Stimulated activated CD4-positive, alpha-beta T cell treated with anti-CD3 and anti-CD28 coated beads, Interleukin-12 subunit alpha, Interleukin-12 subunit beta, amount 100 ng/mL, for 4 hours (primary cell): Measurements from ENCODE around the gene ZNF469.
"Not testable (repeated sequence)": the region's sequence is repeated elsewhere in the genome, so short reads cannot be mapped to it uniquely, and the experiment has no call there.

Experiments
- DNase-seq: peaks from one replicate; pipeline ENCODE4 v3.0.0-alpha.2; 2020

ZNF469 gene

DNA sequence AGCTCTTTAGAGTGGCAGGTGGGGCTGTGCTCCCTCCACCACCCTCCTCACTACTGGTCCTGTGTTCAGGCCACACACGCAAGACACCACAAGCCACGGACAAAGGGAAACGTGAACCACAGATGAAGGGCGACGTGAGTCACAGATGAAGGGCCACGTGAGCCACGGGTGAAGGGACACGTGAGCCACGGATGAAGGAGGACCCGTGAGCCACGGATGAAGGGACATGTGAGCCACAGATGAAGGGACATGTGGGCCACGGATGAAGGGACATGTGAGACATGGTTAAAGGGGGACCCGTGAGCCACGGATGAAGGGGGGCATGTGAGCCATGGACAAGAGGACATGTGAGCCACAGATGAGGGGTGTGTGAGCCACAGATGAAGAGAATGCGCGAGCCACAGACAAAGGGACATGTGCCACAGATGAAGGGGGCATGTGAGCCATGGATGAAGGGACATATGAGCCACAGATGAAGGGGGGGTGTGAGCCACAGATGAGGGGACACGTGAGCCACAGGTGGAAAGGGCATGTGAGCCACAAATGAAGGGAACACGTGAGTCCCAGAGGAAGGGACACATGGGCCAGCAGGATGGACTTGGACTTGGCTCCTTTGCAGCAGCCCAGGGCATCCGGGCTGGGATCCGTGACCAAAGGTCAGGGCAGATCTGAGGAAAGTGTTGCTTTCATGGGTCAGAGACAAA lies 15.6 kb downstream of the ZNF469 start:
- DNase-seq, result no peak

DNA sequence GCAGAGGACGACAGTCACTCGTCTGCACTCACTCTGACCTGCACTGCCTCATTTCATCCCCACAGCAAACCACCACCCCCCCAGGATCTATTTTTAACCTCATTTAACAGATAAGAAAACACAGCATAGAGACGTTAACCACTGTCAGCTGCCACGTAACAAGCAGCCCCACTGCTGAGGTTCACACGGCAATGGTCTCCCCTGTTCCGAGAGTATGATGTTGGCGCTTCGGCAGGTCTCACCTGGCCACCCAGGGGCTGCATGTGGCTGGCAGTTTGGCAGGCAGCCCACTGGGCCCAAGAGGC lies 16.1 kb downstream of the ZNF469 start:
- DNase-seq, result no peak

DNA sequence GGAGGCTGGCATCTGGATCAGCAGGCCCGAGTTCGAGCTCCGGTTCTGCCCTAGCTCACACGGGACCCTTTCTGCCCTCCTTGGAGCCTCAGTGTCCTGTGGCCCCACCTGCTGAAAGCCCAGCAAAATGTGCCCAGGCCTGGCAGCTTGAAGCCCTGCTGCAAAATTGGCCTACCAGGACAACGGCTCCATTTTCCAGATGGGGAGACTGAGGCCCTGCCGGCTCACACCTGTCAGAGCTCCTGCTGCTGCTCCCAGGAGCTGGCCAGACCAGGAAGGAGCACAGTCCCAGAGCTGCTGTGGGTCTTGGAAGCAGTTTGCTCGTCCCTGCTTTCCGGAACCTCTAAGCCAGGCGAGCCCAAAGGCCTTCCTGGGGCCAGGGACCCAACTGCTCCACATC lies 17.4 kb downstream of the ZNF469 start:
- DNase-seq, result no peak

DNA sequence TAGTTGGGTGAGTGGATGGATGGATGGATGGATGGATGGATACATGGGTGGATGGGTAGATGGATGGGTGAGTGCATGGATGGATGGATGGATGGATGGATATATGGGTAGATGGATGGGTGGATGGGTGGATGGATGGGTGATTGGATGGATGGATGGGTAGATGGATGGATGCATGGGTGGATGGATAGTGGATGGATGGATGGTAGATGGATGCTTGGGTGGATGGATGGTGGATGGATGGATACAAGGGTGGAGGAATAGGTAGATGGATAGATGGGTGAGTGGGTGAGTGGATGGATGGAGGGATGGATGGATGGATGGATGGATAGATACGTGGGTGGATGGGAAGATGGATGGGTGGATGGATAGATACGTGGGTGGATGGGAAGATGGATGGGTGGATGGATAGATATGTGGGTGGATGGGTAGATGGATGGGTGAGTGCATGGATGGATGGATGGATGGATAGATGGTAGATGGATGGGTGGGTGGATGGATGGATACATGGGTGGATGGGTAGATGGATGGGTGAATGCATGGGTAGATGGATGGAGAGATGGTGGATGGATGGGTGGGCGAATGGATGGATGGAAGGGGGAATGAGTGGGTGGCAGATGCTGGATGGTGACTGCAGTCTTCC lies 19.0 kb downstream of the ZNF469 start:
- no peak for DNase-seq

DNA sequence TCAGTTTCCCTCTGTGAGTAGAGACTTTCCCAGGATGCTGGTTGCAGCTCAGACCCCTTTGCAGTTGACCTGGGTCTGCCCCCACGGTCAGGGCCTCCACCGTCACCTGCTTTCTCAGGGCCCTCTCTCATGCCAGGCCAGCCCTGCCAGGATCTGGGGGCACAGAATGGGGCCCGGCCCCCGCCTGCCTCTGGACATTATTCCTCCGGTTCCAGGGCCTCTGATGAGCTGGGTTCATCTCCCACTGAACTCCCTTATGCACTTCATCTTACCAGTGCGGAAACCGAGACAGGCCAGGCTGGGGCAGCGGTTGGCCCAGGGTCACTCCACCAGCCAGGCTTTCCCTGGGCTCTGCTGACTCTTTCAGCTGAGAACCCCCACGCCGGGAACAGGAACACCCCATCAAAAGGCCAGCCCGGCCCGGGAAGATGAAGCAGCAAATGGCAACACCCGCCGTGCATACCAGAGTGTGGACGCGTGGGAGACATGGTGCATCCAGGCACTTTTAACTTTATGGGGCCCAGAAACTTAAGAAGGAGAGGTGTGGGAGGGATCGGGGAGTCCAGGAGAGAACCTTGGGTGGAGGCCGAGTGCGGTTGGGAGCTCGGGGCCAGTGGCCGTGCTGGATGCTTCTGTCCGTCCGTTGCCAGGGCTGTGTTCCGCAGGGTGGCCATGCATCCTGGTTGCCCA lies 19.9 kb downstream of the ZNF469 start:
- DNase-seq, result no peak

DNA sequence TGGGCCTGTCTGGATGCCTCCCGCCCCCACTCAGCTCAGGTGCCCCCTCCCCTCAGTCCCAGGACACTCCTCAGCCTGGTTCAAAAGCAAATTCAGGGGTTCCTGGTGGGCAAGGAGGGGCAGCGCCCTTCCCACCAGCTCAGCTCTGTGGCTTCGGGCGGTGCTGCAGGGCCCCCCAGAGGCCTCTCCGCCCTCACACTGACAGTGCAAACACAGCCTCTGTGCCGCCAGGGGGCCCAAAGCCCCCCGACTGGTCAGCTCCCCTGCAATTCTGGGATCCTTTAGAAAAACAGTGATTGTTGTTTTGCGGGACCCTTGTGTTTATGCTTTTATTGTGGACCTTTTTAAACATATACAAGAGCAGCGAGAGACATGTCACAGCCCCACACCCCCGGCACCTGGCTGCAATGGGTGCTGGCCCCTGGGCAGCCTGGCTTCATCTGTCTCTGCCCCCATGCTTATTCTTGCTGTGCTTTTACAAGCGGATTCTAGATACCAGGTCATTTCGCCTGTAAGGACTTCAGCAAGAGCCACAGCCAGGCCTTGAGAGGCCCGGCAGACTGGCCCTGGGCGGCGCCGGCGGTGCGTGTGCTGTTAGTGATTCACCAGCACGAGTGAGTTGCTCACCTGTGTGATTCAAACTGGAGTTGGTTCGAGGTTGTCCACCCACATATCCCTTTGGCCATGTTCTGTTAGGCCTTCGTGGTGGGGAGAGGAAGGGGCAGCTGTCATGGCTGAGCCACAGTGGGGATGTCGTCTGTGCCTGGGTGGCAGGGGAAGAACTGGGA lies 21.2 kb downstream of the ZNF469 start:
- DNase-seq, result no peak

DNA sequence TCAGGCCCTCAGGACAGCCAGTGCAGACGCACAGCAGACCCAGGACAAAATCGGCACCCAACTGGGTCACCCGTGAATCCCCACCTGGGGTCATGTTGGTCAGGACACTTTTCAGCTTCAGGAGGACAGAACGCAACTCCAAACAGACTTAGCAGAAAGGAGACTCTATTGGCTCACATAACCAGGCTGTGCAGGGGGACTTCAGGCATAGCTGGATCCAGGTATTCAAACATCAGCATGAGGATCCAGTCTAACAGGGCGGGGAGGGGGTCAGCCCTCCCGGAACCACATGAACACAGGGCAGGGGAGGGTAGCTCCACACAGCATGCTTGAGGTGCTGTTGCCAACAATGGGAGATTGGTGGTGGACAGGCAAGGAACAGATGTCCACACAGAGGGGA lies 22.0 kb downstream of the ZNF469 start:
- DNase-seq, result no peak

DNA sequence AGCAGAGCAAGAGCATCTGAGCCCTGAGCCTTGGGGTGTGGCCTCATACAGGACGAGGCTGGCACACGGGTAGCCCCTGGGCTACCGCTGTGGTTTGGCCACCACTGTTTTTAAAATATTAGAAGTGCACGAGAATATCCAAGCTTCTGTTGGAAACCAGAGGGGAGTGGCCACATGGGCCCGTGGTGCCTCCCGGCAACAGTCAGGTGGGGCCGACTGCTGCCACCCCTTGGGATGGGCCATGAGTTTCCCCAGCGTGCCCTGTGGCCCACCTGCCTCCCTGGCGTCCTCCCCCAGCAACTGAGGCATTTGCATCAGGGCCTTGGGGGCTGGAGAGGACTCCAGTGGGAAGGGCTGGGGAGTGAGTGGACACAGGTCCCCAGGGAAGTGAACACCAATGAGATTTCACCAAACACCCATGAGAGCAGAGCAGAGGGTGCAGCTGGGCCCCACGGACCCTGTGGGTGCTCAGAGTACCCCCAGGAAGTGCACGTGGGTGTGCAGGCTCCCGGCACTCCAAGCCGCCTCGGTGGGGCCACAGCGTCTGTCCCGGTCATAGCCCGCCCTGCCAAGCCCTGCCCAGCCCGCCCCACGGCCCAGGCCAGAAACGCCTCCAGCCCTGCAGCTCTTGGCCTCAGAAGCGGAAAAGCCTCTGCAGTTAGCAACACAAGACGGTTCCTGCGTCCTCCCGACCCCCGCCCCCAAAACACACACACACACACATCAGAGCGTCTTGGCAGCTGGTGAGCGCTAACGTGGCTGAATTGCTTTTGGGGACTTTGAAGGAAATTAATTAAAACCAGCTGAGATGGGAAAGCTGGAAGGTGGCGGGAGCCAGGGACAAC lies 22.7 kb downstream of the ZNF469 start:
- no peak for DNase-seq

DNA sequence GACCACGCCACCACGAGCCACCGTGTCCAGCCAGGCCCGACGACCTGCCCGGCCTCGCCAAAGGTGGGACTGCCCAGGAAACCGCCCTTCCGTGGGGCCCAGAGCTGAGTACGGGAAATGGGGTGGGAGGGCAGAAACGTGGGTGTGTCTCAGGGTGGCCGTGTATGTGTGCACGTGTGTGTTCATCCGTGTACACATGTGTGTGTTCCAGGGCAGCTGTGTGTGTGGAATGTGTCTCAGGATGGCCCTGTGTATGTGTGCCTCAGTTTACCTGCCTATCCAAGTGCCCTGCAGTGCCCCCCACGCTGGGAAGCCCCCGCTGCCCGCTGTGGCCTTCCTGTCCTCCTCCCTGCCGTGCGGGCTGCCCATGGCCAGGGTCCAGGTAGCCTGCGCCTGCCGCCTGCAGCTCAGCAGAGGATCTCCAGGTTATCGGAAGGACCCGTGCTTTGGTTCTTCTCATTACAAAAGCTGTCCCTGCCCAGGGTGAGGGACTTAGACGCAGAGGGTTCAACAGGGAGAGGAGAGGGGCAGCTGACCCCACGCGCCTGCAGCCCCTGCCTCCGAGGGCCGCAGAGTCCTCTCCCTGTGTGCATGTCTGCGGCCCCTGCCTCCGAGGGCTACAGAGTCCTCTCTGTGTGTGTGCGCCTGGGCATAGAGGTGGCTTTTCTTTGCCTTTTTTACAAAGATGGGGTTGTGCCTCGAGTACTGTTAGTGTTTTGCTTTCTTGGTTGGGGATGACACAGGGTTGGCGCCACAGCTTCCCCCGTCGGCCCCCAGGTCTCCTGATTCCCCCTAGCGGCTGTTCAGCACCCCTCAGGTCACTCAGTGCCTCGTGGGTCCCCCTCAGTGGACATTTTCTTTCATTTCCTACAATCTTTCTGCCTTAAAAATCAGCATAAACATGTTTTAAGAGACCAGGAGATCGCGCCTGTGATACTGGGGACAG lies 23.6 kb downstream of the ZNF469 start:
- no peak for DNase-seq

DNA sequence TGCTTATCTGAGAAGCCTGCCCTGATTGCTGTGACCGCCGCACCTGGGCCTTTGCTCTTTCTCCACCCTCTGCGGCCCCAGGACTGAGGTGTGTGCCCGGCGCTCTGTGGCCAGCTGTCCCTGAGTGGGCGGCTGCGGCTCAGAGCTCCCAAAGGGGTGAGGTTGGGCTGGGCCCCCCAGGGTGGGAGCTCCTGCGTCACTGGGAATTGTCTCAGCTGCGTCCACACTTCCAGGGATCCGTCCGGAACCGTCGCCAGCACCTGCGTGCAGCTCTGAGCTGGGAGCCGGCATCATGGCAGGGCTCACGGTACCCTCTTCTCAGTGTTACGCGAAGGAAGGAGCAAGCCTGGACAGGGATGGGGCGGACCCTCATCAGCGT lies 24.3 kb downstream of the ZNF469 start:
- DNase-seq, result no peak

DNA sequence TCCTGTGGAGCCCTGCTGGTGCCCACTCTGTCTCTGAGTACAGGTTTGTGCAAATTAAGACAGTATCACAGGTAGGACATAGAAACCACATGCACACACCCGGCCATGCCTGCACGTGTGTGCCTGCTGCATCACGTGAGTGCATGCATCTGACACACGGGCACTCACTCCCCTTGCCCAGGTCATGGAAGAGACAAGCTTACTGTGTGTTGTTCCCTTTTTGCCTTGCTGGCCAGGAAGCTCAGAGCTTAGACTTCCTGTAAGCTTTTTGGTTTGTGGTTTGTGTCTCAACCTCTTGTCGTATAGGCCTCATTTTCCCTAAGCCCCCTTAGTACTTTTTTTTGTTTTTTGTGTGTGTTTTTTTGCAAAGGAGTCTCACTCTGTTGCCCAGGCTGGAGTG lies 25.0 kb downstream of the ZNF469 start:
- no peak for DNase-seq

DNA sequence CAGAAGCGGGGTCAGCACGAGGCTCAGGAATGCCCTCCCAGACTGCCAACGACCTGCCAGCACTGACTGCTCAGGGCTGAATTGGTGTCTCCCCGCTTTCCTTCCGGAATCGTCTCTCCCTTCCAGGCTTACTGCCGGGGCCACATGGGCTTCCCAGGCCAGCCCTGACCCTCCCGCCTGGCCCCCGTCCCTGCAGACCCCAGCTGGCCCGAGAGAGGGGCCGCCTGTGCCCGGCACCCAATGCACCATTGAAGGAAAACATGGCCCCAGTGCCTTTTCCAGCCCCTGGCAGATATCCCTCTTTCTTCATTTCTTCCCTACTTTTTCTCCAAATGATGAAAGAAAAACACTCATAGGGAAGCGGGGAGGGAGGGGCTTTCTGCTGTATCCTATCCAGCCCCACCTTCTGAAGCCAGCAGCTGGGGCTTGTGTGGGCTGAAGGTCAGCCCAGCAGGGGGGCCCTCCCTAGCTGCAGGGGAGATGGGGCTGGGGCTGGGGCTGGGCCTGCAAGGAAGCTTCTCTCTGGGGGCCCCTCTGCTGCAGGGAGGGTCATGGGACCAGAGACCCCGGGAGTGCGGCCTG lies 25.9 kb downstream of the ZNF469 start:
- no peak for DNase-seq

DNA sequence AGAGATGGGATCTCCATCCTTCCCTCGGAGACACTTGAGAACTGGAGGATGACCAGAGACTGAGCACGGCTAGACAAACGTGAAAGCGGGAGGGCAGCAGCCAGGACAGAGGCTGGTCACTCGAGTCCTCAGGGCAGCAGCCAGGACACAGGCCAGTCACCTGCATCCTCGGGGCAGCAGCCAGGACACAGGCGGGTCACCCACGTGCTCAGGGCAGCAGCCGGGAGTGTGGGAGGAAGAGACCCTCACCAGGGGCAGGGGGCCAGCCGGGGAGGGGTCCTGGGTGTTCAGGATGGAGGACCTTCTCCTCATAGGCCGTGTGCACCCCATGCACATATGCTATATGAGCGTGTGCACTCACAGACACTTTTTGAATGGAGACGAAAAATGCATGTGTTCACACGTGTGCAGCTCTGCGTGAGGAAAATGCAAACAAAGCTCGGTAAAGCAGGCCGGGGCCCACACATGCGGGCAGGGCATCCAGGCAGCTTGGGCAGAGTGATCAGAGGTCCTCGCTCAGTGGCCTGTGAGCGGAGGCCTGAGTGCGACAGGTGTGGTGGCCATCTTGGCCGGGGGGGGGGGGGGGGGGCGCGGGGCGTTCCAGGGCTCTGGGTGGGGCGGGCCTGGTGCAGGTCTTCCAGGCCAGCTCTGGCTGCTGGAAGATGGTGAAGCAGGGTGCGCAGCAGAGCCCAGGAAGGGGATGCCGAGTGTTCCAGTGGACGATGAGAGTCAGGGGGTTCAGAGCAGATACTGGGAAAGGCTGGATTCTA lies 26.7 kb downstream of the ZNF469 start:
- DNase-seq, result no peak

DNA sequence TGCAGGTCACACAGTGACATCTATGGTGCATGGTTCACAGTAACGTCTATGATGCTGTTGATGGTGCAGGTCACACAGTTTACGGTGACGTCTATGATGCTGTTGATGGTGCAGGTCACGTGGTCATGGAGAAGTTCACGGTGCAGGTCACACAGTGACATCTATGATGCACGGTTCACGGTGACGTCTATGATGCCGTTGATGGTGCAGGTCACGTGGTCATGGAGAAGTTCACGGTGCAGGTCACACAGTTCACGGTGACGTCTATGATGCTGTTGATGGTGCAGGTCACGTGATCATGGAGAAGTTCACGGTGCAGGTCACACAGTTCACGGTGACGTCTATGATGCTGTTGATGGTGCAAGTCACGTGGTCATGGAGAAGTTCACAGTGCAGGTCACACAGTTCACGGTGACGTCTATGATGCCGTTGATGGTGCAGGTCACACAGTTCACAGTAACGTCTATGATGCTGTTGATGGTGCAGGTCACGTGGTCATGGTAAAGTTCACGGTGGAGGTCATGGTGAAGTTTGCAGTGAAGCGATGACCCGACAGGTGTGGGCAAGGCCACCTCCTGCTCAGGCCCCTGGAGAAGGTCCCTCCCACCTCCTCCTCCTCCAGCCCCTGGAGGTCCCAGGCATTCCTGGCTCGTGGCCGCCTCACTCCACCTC lies 27.7 kb downstream of the ZNF469 start:
- DNase-seq, result not testable (repeated sequence)

DNA sequence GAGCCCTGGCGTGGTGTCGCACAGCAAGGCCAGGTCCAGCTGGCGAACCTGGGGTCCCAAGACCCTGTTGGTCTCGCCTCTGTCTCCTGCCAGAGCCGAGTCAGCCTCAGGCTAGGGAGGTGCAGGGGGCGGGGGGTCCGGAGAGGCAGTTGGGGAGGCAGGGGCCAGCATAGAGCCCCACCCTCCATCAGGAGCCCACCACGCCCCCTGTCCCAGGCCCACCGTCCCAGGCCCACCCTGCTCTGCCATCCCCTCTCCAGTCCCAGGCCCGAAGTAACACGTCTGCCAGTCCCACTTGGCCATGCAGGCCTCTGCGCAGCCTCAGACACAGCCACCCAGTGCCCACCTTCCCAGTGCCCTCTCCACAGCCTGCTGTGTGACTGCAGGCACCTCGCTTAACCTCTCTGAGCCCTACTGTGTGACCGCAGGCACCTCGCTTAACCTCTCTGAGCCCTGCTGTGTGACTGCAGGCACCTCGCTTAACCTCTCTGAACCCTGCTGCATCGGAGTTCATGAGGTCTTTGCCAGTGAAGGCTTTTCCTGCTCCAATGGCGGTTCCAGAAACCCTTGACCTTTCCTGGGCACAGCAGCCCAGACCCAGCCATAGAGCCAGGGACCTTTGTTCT lies 29.3 kb downstream of the ZNF469 start:
- DNase-seq, result no peak

DNA sequence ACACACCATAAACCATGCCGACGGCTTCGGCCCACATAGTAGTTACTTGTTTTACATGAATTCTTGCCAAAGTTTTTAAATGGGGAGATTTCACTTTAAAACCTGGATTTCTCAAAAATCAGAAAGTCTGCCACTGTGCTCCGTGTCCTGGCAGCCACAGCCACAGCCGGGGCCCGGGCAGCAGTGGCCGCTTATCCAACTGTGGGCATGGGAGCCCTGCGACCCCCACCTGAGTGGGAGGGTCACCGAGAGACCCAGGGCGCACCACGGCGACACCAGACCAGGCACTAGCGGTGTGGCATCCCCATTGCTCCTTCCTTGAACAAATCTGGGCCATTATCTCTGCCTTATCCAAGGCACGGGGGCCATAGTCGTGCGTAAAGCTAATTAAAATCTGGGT lies 30.0 kb downstream of the ZNF469 start:
- no peak for DNase-seq

DNA sequence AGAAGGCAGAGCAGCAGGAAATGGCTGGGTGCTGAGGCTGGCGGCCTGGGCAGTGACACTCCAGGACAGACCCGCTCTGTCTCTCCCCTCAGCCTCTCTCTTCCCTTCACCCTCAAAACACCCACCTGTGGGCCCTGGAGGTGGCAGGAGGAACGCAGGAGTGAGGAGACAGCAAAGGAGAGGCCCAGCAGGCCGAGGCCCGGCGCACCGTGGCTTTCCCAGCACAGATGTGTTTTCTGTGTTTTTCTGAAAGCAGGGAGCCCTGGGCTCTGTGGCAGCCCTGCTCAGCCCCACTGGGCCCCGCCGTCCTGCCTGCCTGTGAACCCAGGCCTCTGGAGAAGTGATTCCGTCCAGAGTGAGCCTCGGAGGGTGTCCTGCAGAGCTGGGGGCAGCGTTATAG lies 30.5 kb downstream of the ZNF469 start:
- DNase-seq, result no peak

DNA sequence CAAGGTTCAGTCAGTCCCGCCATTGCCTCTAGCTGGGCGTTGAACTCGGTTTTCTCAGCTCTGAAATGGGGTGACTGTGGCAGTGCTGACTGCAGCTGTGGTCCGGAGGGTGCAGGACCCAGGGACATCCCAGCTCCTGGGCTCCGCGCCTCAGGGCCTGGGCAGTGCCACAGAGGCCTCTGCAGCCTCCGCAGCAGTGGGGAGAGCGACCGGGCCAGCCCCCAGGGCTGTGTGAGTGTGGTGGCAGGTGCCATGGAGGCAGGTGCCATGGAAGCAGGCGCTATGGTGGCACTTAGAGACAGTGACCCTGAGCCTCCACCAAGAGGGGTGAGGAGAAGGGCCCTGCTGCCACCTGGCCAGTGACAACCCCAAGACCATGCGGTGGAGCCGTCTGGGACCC lies 30.9 kb downstream of the ZNF469 start:
- DNase-seq, result no peak
